ENCODE data around the gene PLEKHG5.

GRCh38 chr1:6471970-6472368 lies 19.5 kb downstream of the PLEKHG5 start:
- TF ChIP-seq CTCF (IDR thresholded peaks at IDR 0.05) = no peak
- TF ChIP-seq POLR2A (IDR thresholded peaks at IDR 0.05) = no peak

All from adrenal gland (tissue), 5 donors.